GM12878 (cell line): ENCODE results near the gene KLHDC1. TPM values are rescaled to one million over a fixed set of nuclear protein-coding genes. Genes with fewer than 3 reads are reported as not detected.

Experiments
- ATAC-seq: fragments of 200-7000 bp; cut with Tn5 transposase; 3 replicates; pipeline ENCODE4 v1.9.1; 2020; ENCODE audit warnings: mild to moderate bottlenecking, moderate library complexity
- BruUV-seq: library from RNA; stranded (reverse); fragments of 400-500 nt; replicated peaks from 2 replicates; lab custom pipeline; 2021; lab: Mats Ljungman, UMichigan
- CTCF ChIA-PET: fragments of 300-600 bp; sonication (Branson Sonifier 250); formaldehyde crosslinking; extraction: SDS; loops from one replicate; lab custom pipeline; 2021; ENCODE audit warnings: inconsistent platforms; lab: Yijun Ruan, JAX
- POLR2A ChIA-PET: fragments of 350-600 bp; formaldehyde crosslinking; extraction: SDS; loops from one replicate; lab custom pipeline; 2021; ENCODE audit warnings: inconsistent platforms; lab: Charles Lee
- RAD21 ChIA-PET: fragments of 300-600 bp; sonication (Branson Sonifier 250); formaldehyde crosslinking; loops from one replicate; lab custom pipeline; 2023; ENCODE audit warnings: antibody characterized with exemption; ENCODE audit not compliant: unreplicated experiment; lab: Charles Lee
- SMC1A ChIA-PET: fragments of 300-600 bp; sonication (Branson Sonifier 250); formaldehyde crosslinking; loops from one replicate; lab custom pipeline; 2023; ENCODE audit not compliant: unreplicated experiment, uncharacterized antibody; lab: Charles Lee
- DNase-seq: peaks from one replicate; pipeline ENCODE4 v3.0.0-alpha.2; 2011; ENCODE audit warnings: low read depth, low spot score
- FAIRE-seq: peaks from 3 replicates; lab custom pipeline; 2011; peaks lifted over from hg19 to GRCh38; lab: Jason Lieb, UNC
- H2AFZ ChIP-seq: 2 replicates; pipeline ENCODE4 v1.6.0; 2011; ENCODE audit warnings: low read depth, low read length, control low read depth; ENCODE audit not compliant: control insufficient read depth
- H3K27ac ChIP-seq: 2 replicates; pipeline ENCODE4 v1.5.1; 2011; ENCODE audit warnings: control low read depth; ENCODE audit not compliant: control insufficient read depth, insufficient read depth
- H3K27me3 ChIP-seq, 2 experiments: replicated peaks in 1 of 2; 2 replicates each; pipeline versions ENCODE4 v1.6.0 to v1.6.1; 2011; ENCODE audit warnings: low read length in 1 of 2; ENCODE audit not compliant: control insufficient read depth in 2 of 2, insufficient read depth in 2 of 2
- H3K36me3 ChIP-seq, 2 experiments: 2 replicates each; pipeline ENCODE4 v1.5.1; 2011; ENCODE audit warnings: low read length in 1 of 2; ENCODE audit not compliant: control insufficient read depth in 2 of 2, insufficient read depth in 2 of 2
- H3K4me1 ChIP-seq: 2 replicates; pipeline ENCODE4 v1.6.1; 2011; ENCODE audit warnings: mild to moderate bottlenecking, low read length, moderate library complexity, mixed read lengths; ENCODE audit not compliant: control insufficient read depth, insufficient read depth
- H3K4me2 ChIP-seq: 2 replicates; pipeline ENCODE4 v1.6.0; 2011; ENCODE audit warnings: control low read depth; ENCODE audit not compliant: control insufficient read depth, insufficient read depth
- H3K4me3 ChIP-seq: fragments of 200-600 bp; sonication (generic); 2 replicates; pipeline ENCODE4 v1.5.1; 2016
- H3K79me2 ChIP-seq: 2 replicates; pipeline ENCODE4 v1.6.0; 2011; ENCODE audit warnings: low read length; ENCODE audit not compliant: control insufficient read depth, insufficient read depth
- H3K9ac ChIP-seq: 2 replicates; pipeline ENCODE4 v1.8.0; 2011; ENCODE audit warnings: low read length, control low read depth, mixed read lengths; ENCODE audit not compliant: control insufficient read depth, insufficient read depth
- H3K9me3 ChIP-seq: replicated peaks from 3 replicates; pipeline ENCODE4 v1.5.1; 2011; ENCODE audit warnings: mild to moderate bottlenecking, low read length; ENCODE audit not compliant: control insufficient read depth, insufficient read depth
- H4K20me1 ChIP-seq: 2 replicates; pipeline ENCODE4 v1.6.0; 2011; ENCODE audit not compliant: control insufficient read depth, insufficient read depth
- BACH1 ChIP-seq: fragments of 450-650 bp; IDR thresholded peaks from 2 replicates; pipeline ENCODE4 v1.6.1; 2017; ENCODE audit warnings: mild to moderate bottlenecking, borderline replicate concordance
- CBX3 ChIP-seq: fragments of 200-600 bp; sonication (generic); IDR thresholded peaks from 2 replicates; pipeline ENCODE4 v1.6.1; 2016; ENCODE audit warnings: low read depth, borderline replicate concordance
- MEF2A ChIP-seq: IDR thresholded peaks from 2 replicates; pipeline ENCODE4 v1.6.1; 2011; ENCODE audit warnings: low read depth, mild to moderate bottlenecking, low read length, moderate library complexity; ENCODE audit not compliant: insufficient read depth
- POU2F2 ChIP-seq: IDR thresholded peaks from 3 replicates; pipeline ENCODE4 v1.6.1; 2011; ENCODE audit warnings: low read depth, mild to moderate bottlenecking, low read length, borderline replicate concordance
- RAD51 ChIP-seq: fragments of 450-650 bp; IDR thresholded peaks from 2 replicates; pipeline ENCODE4 v1.6.1; 2016; ENCODE audit warnings: moderate library complexity, mild to moderate bottlenecking, inconsistent platforms
- TCF3 ChIP-seq: IDR thresholded peaks from 2 replicates; pipeline ENCODE4 v1.6.1; 2012; ENCODE audit warnings: low read depth, mild to moderate bottlenecking, low read length, borderline replicate concordance; ENCODE audit not compliant: insufficient read depth
- ZBED1 ChIP-seq: IDR thresholded peaks from 2 replicates; pipeline ENCODE4 v1.6.1; 2016; ENCODE audit warnings: borderline replicate concordance
- WGBS: methylation state at CpG from one replicate; pipeline ENCODE4 v1.1.6; 2016; ENCODE audit warnings: low lambda C conversion rate; ENCODE audit not compliant: insufficient replicate concordance, insufficient coverage; ENCODE audit errors: missing lambda C conversion rate; 5-methylcytosine and 5-hydroxymethylcytosine counted together
- in situ Hi-C: fragments of 300-500 bp; cut with MboI; formaldehyde crosslinking; loops from 9 replicates; pipeline ENCODE4 v1.14.3; 2018; ENCODE audit warnings: mixed read lengths
- intact Hi-C: fragments of 100-400 bp; cut with micrococcal nuclease; formaldehyde crosslinking; loops from one replicate; pipeline ENCODE4 v1.14.2; 2022; ENCODE audit not compliant: unreplicated experiment
- polyA plus RNA-seq, 11 experiments: library from polyadenylated mRNA; depleted of rRNA in 4 of 11; unstranded in 6 of 11; stranded (reverse) in 5 of 11; fragments of >200 nt; fragmentation: Nextera tagmentation in 4 of 11; fragmentation: Illumina TruSeq in 1 of 11; extraction: Ambion mirVana in 4 of 11; extraction: Trizol in 1 of 11; gene quantifications; 1 replicate in 1 of 11; 2 replicates in 10 of 11; pipeline versions ENCODE4 v1.2.1 to v1.2.3, GENCODE V29; 2011 to 2016; ENCODE audit warnings: inconsistent platforms in 2 of 11, missing spikeins in 2 of 11, low read depth in 1 of 11
- total RNA-seq, 4 experiments: library from RNA; depleted of rRNA in 3 of 4; stranded (reverse); fragments of >200 nt in 3 of 4; fragmentation: Illumina TruSeq in 1 of 4; extraction: Trizol in 1 of 4; gene quantifications; 2 replicates each; pipeline versions ENCODE4 v1.2.1 to v1.2.3, GENCODE V29; 2013 to 2021
- TF ChIP-seq, protein P1 (sequence below): fragments of 450-650 bp; IDR thresholded peaks from 2 replicates; pipeline ENCODE4 v1.6.1; 2018; ENCODE audit warnings: mild to moderate bottlenecking, low read depth, moderate library complexity; ENCODE audit not compliant: partially characterized antibody
- TF ChIP-seq, protein P2 (sequence below): fragments of 450-650 bp; formaldehyde crosslinking; IDR thresholded peaks from 2 replicates; pipeline ENCODE4 v1.5.0; 2022; ENCODE audit warnings: mild to moderate bottlenecking, missing genetic modification characterization
- TF ChIP-seq, protein P3 (sequence below): fragments of 450-650 bp; IDR thresholded peaks from 2 replicates; pipeline ENCODE4 v1.6.1; 2017; ENCODE audit warnings: mild to moderate bottlenecking, moderate library complexity

The KLHDC1 gene
- total and polyA plus RNA-seq, 10 of the 15 experiments (the other 5 are each of a cell fraction or from before 2014, with no cell fraction given) = 0.22 to 0.98 (median 0.55) TPM

DNA sequence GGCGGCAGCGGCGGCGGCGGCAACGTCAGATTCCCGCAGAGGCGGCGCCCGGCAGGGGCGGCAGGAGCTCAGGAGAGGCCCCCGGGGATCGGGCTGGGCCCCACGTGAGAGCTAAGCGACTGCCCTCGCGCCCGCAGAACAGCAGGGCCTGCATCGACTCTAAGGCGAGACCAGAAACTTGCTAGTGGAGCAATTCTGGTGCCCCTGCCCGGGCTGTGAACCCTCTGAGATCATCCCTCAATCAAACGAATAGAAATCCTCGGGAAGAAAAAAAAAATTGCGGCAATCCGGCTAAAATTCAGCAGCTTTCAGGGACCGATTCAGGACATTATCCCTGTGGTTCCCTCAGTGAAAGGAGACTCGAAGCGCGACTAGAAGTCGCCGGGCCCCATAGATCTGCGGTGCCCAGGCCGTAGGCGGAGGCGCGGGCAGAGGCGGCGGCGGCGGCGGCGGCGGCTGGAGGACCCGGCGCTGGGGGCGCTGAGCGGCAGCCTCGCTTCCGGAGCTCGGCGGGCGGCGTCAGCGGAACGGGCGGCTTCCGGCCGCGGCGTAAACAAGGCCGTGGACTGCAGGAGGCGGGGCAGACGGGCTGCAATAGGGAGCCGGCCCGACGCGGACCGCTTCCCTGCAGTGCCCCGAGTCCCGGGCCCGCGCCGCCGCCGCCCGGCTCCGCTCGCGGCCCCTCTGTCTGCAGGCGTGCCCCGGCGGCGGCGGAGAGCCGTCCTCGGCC, 74.8 kb downstream of the KLHDC1 start, which contains the start of gene KLHDC2:
KLHDC2 (plus strand) TSS at position 583 of the 730 bp plus-strand sequence. CDS start 316 bp downstream, outside the sequence.
- RAD21 ChIA-PET = interaction anchor here (0.5 to 3.2 kb wide), 15 partner anchors 26 to 306 kb away, joined by 3 to 18 read pairs (median 4); partner anchors contain the start of genes MGAT2, NEMF and RPL36AL
- H3K9ac ChIP-seq = peak within 1 kb of the TSS; percentile 86
- no peak for TF ChIP-seq CBX3
- TF ChIP-seq TCF3 = 0 out of 2 replicates have a peak, but pooled peaks have one; percentile 44
- peak; percentile 84 for TF ChIP-seq BACH1
- TF ChIP-seq ZBED1 = no peak
- peak; percentile 60 for TF ChIP-seq RAD51
- 0 out of 2 replicates have a peak, but pooled peaks have one; percentile 34 for TF ChIP-seq MEF2A
- TF ChIP-seq, protein P1, sequence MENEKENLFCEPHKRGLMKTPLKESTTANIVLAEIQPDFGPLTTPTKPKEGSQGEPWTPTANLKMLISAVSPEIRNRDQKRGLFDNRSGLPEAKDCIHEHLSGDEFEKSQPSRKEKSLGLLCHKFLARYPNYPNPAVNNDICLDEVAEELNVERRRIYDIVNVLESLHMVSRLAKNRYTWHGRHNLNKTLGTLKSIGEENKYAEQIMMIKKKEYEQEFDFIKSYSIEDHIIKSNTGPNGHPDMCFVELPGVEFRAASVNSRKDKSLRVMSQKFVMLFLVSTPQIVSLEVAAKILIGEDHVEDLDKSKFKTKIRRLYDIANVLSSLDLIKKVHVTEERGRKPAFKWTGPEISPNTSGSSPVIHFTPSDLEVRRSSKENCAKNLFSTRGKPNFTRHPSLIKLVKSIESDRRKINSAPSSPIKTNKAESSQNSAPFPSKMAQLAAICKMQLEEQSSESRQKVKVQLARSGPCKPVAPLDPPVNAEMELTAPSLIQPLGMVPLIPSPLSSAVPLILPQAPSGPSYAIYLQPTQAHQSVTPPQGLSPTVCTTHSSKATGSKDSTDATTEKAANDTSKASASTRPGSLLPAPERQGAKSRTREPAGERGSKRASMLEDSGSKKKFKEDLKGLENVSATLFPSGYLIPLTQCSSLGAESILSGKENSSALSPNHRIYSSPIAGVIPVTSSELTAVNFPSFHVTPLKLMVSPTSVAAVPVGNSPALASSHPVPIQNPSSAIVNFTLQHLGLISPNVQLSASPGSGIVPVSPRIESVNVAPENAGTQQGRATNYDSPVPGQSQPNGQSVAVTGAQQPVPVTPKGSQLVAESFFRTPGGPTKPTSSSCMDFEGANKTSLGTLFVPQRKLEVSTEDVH = peak; percentile 65
- TF ChIP-seq, protein P2, sequence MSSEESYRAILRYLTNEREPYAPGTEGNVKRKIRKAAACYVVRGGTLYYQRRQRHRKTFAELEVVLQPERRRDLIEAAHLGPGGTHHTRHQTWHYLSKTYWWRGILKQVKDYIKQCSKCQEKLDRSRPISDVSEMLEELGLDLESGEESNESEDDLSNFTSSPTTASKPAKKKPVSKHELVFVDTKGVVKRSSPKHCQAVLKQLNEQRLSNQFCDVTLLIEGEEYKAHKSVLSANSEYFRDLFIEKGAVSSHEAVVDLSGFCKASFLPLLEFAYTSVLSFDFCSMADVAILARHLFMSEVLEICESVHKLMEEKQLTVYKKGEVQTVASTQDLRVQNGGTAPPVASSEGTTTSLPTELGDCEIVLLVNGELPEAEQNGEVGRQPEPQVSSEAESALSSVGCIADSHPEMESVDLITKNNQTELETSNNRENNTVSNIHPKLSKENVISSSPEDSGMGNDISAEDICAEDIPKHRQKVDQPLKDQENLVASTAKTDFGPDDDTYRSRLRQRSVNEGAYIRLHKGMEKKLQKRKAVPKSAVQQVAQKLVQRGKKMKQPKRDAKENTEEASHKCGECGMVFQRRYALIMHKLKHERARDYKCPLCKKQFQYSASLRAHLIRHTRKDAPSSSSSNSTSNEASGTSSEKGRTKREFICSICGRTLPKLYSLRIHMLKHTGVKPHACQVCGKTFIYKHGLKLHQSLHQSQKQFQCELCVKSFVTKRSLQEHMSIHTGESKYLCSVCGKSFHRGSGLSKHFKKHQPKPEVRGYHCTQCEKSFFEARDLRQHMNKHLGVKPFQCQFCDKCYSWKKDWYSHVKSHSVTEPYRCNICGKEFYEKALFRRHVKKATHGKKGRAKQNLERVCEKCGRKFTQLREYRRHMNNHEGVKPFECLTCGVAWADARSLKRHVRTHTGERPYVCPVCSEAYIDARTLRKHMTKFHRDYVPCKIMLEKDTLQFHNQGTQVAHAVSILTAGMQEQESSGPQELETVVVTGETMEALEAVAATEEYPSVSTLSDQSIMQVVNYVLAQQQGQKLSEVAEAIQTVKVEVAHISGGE (CRISPR knock-in tag) = peak; percentile 28; the same call in 1 of the 2 replicates
- TF ChIP-seq, protein P3, sequence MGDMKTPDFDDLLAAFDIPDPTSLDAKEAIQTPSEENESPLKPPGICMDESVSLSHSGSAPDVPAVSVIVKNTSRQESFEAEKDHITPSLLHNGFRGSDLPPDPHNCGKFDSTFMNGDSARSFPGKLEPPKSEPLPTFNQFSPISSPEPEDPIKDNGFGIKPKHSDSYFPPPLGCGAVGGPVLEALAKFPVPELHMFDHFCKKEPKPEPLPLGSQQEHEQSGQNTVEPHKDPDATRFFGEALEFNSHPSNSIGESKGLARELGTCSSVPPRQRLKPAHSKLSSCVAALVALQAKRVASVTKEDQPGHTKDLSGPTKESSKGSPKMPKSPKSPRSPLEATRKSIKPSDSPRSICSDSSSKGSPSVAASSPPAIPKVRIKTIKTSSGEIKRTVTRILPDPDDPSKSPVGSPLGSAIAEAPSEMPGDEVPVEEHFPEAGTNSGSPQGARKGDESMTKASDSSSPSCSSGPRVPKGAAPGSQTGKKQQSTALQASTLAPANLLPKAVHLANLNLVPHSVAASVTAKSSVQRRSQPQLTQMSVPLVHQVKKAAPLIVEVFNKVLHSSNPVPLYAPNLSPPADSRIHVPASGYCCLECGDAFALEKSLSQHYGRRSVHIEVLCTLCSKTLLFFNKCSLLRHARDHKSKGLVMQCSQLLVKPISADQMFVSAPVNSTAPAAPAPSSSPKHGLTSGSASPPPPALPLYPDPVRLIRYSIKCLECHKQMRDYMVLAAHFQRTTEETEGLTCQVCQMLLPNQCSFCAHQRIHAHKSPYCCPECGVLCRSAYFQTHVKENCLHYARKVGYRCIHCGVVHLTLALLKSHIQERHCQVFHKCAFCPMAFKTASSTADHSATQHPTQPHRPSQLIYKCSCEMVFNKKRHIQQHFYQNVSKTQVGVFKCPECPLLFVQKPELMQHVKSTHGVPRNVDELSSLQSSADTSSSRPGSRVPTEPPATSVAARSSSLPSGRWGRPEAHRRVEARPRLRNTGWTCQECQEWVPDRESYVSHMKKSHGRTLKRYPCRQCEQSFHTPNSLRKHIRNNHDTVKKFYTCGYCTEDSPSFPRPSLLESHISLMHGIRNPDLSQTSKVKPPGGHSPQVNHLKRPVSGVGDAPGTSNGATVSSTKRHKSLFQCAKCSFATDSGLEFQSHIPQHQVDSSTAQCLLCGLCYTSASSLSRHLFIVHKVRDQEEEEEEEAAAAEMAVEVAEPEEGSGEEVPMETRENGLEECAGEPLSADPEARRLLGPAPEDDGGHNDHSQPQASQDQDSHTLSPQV = peak; percentile 86; the same call in 1 of the 2 replicates
- peak; percentile 18; the same call in 1 of the 3 replicates for TF ChIP-seq POU2F2

More for the DNA sequence above, 74.8 kb downstream of the KLHDC1 start, which contains the start of gene KLHDC2:
- intact Hi-C loops = loop anchor here (1.0 to 10.0 kb wide), 3 partner anchors 75 to 347 kb away; partner anchors contain the start of genes KLHDC1 and VCPKMT
- Histone ChIP-seq H3K4me3 (peak within 1 kb of the TSS; percentile 93), H3K9me3 (no peaks in the 10 kb centered on the region), H3K27ac (peak within 1 kb of the TSS; percentile 93), H4K20me1 (no peaks in the 10 kb centered on the region), H3K27me3 (no peaks in the 10 kb centered on the region), H3K4me1 (peaks cover 7% of the 10 kb centered on the region), H2AFZ (peak within 1 kb of the TSS; percentile 93), H3K36me3 (0 out of 4 replicates have a peak, but pooled peaks cover 0 to 5% of the 10 kb centered on the region in 2 experiments), H3K79me2 (peaks cover 11% of the 10 kb centered on the region), H3K4me2 (peak within 1 kb of the TSS; percentile 82)
- FAIRE-seq (peak; percentile 62), DNase-seq (no peak), ATAC-seq (peak; percentile 94)
- in situ Hi-C loops = loop anchor here (5.0 to 25.0 kb wide), 2 partner anchors 130 to 305 kb away; partner anchors contain the start of gene DNAAF2
- BruUV-seq = TSS peak; percentile 52
- under 1% methylated on average over 76 of the region's 86 CpGs for WGBS
- POLR2A ChIA-PET = interaction anchor here (0.6 to 2.9 kb wide), 21 partner anchors 26 to 712 kb away, joined by 3 to 31 read pairs (median 4); partner anchors contain the start of genes DNAAF2, MGAT2, NEMF and POLE2
- CTCF ChIA-PET = interaction anchor here (0.6 to 2.8 kb wide), 12 partner anchors 8 to 270 kb away, joined by 3 to 14 read pairs (median 3); partner anchors contain the start of genes DNAAF2, NEMF and POLE2
- SMC1A ChIA-PET = interaction anchor here (0.6 to 4.1 kb wide), 8 partner anchors 12 to 828 kb away, joined by 3 to 18 read pairs (median 4); no protein-coding TSS in a partner anchor
